RWPE2 (cell line): ENCODE results near the gene PRKCD.

ENCODE experiments used
- ATAC-seq: fragments of 200-7000 bp; cut with Tn5 transposase; 3 replicates; pipeline ENCODE4 v1.9.1; 2021; ENCODE audit warnings: low read depth
- DNase-seq: peaks from one replicate; pipeline ENCODE4 v3.0.0-alpha.2; 2020; ENCODE audit warnings: low spot score
- H3K27ac ChIP-seq: fragments of 450-650 bp; 2 replicates; pipeline ENCODE4 v1.5.1; 2017; ENCODE audit warnings: mild to moderate bottlenecking; ENCODE audit not compliant: poor library complexity, severe bottlenecking
- H3K27me3 ChIP-seq: fragments of 250-450 bp; sonication (Bioruptor Pico); 2 replicates; pipeline ENCODE4 v1.5.1; 2021; ENCODE audit warnings: mild to moderate bottlenecking, moderate library complexity; ENCODE audit not compliant: insufficient read depth, poor library complexity, severe bottlenecking
- H3K36me3 ChIP-seq: fragments of 250-450 bp; sonication (Bioruptor Pico); 2 replicates; pipeline ENCODE4 v1.5.1; 2020; ENCODE audit warnings: low read depth, mild to moderate bottlenecking, moderate library complexity
- H3K4me1 ChIP-seq: fragments of 250-450 bp; sonication (Bioruptor Pico); 2 replicates; pipeline ENCODE4 v1.5.1; 2021; ENCODE audit warnings: mild to moderate bottlenecking, moderate library complexity; ENCODE audit not compliant: insufficient read depth, poor library complexity, severe bottlenecking
- H3K4me3 ChIP-seq: fragments of 250-450 bp; sonication (Bioruptor Pico); 2 replicates; pipeline ENCODE4 v1.5.1; 2021; ENCODE audit warnings: mild to moderate bottlenecking, moderate library complexity; ENCODE audit not compliant: severe bottlenecking
- H3K9me3 ChIP-seq: fragments of 250-450 bp; sonication (Bioruptor Pico); 2 replicates; pipeline ENCODE4 v1.5.1; 2021; ENCODE audit warnings: mild to moderate bottlenecking, moderate library complexity; ENCODE audit not compliant: severe bottlenecking
- CTCF ChIP-seq: fragments of 450-650 bp; IDR thresholded peaks from one replicate; pipeline ENCODE4 v1.5.1; 2017; ENCODE audit warnings: mild to moderate bottlenecking, moderate library complexity; ENCODE audit not compliant: poor library complexity, severe bottlenecking

Gene PRKCD

GRCh38 chr3:53226142-53226840 lies 65.3 kb downstream of the PRKCD start:
- TF ChIP-seq CTCF: no peak
- ATAC-seq: no peak
- no peak overlapping the region for H3K4me3 ChIP-seq
- no peaks in the 10 kb centered on the region for H3K4me1 ChIP-seq
- no peaks in the 10 kb centered on the region for H3K9me3 ChIP-seq
- DNase-seq: no peak
- no peak overlapping the region for H3K27ac ChIP-seq
- H3K36me3 ChIP-seq: peaks cover 77% of the 10 kb centered on the region
- H3K27me3 ChIP-seq: no peaks in the 10 kb centered on the region

- H3K27me3 ChIP-seq: no peaks in the 10 kb centered on the region
- H3K4me1 ChIP-seq: no peaks in the 10 kb centered on the region
- no peak overlapping the region for H3K4me3 ChIP-seq
- ATAC-seq (no peak), DNase-seq (no peak)
- H3K9me3 ChIP-seq: no peaks in the 10 kb centered on the region
- no peak for TF ChIP-seq CTCF
- peaks cover 84% of the 10 kb centered on the region for H3K36me3 ChIP-seq
- H3K27ac ChIP-seq: no peak overlapping the region
Measured at GRCh38 chr3:53226841-53227407, 65.9 kb downstream of the PRKCD start.

GRCh38 chr3:53227993-53228885 lies 67.2 kb downstream of the PRKCD start:
- Histone ChIP-seq H3K9me3 (no peaks in the 10 kb centered on the region), H3K4me3 (no peak overlapping the region), H3K27ac (no peak overlapping the region), H3K36me3 (peaks cover 97% of the 10 kb centered on the region), H3K27me3 (no peaks in the 10 kb centered on the region), H3K4me1 (no peaks in the 10 kb centered on the region)
- ATAC-seq (no peak), DNase-seq (no peak)
- no peak for TF ChIP-seq CTCF

GRCh38 chr3:53229171-53229570 lies 68.2 kb downstream of the PRKCD start:
- Histone ChIP-seq H3K9me3 (no peaks in the 10 kb centered on the region), H3K27me3 (no peaks in the 10 kb centered on the region), H3K27ac (no peak overlapping the region), H3K36me3 (peaks cover 100% of the 10 kb centered on the region), H3K4me3 (no peak overlapping the region), H3K4me1 (no peaks in the 10 kb centered on the region)
- DNase-seq: no peak
- ATAC-seq: no peak
- TF ChIP-seq CTCF: no peak
